ENCODE measurements around the gene WASF2. TPM values are rescaled to one million over a fixed set of nuclear protein-coding genes. Genes with fewer than 3 reads are reported as not detected.

WASF2 gene
- total RNA-seq, 1 experiment from 2014 or later: 65.9 TPM

- no peak overlapping the region for H3K18ac ChIP-seq (ENCODE audit: insufficient read length, low read depth, low read length)
- no CpG with 5 or more reads among the region's 2 CpGs for WGBS (ENCODE audit: extremely low coverage, insufficient read length, low lambda C conversion rate)
- H3K56ac ChIP-seq (ENCODE audit: insufficient read length, low read depth, low read length): no peak overlapping the region
- no peak for DNase-seq
- TF ChIP-seq CTCF (conservative IDR thresholded peaks at IDR 0.05): no peak
- no peak overlapping the region for H4K8ac ChIP-seq (replicated peaks; ENCODE audit: insufficient read length, low read depth, low read length)
- H2BK12ac ChIP-seq (ENCODE audit: insufficient read length, low read depth, low read length): no peak overlapping the region
- H3K4me1 Mint-ChIP-seq: peaks cover 39 to 43% of the 10 kb centered on the region in 2 experiments
- peaks cover 5% of the 10 kb centered on the region; the same call in 1 of the 2 replicates for H3K79me2 ChIP-seq (ENCODE audit: insufficient read depth, low read length)
- H3K9ac ChIP-seq (ENCODE audit: extremely low read depth, insufficient read length, low read length): no peak overlapping the region
- H3K9me3 Mint-ChIP-seq: no peaks in the 10 kb centered on the region
- no peaks in the 10 kb centered on the region for H3K27me3 ChIP-seq (ENCODE audit: insufficient read depth, low read length)
- no peak overlapping the region for H3K4me2 ChIP-seq (ENCODE audit: insufficient read depth, insufficient read length, low read length)
- H3K79me1 ChIP-seq (ENCODE audit: insufficient read depth, low read depth, low read length, poor library complexity, severe bottlenecking): peaks cover 2% of the 10 kb centered on the region
- no peak overlapping the region for H3K14ac ChIP-seq (ENCODE audit: insufficient read depth, low read length)
- no peak overlapping the region for H4K5ac ChIP-seq (ENCODE audit: insufficient read length, low read depth, low read length)
- H3K4me1 ChIP-seq (ENCODE audit: insufficient read depth, low read length): peaks cover 15% of the 10 kb centered on the region; the same call in 1 of the 2 replicates
- no peaks in the 10 kb centered on the region for H3K27me3 Mint-ChIP-seq (ENCODE audit: low read depth)
- H2AFZ ChIP-seq (ENCODE audit: low read length): no peak overlapping the region
- no peak overlapping the region for H2BK15ac ChIP-seq (ENCODE audit: low read depth, low read length)
- H4K91ac ChIP-seq (ENCODE audit: insufficient read length, low read depth, low read length): no peak overlapping the region
- H4K20me1 ChIP-seq (ENCODE audit: control insufficient read depth, insufficient read depth, insufficient read length): no peaks in the 10 kb centered on the region
- H3T11ph ChIP-seq (ENCODE audit: low read length): no peak overlapping the region
- H3K36me3 Mint-ChIP-seq (ENCODE audit: insufficient read depth in 1 of 3, low read depth in 3 of 3): peaks cover 12 to 19% (median 18%) of the 10 kb centered on the region in 3 experiments; a peak in 6 of 7 replicates
- peak overlapping the region; percentile 42; the same call in 1 of the 2 replicates for H3K4ac ChIP-seq (ENCODE audit: low read depth, low read length)
- no peak overlapping the region for H3K23ac ChIP-seq (ENCODE audit: insufficient read length, low read depth, low read length)
- peak overlapping the region; percentile 60 for H3K27ac ChIP-seq (ENCODE audit: insufficient read length, low read depth, low read length)
- H2BK5ac ChIP-seq (ENCODE audit: insufficient read length, low read length): no peak overlapping the region
- H2AK5ac ChIP-seq (ENCODE audit: insufficient read length, low read length): no peak overlapping the region
- no peak overlapping the region for H2BK20ac ChIP-seq (ENCODE audit: low read depth, low read length, poor library complexity, severe bottlenecking)
- H3K23me2 ChIP-seq (ENCODE audit: insufficient read length, low read depth, low read length, poor library complexity, severe bottlenecking): no peaks in the 10 kb centered on the region
- no peak overlapping the region for H2BK120ac ChIP-seq (ENCODE audit: low read depth, low read length, poor library complexity, severe bottlenecking)
- peak overlapping the region; percentile 85 to 96 (median 86) for H3K27ac Mint-ChIP-seq
- H3K4me3 Mint-ChIP-seq: peak overlapping the region in 1 of 2 experiments; percentile 15; a peak in 1 of 5 replicates
- H3K9me3 ChIP-seq (ENCODE audit: control insufficient read depth, low read depth, low read length): no peaks in the 10 kb centered on the region
These were observed 60.9 kb downstream of the WASF2 start for GRCh38 chr1:27429029-27429425.
